Gastrocnemius medialis (tissue), 4 donors: ENCODE measurements around the gene CDC14A. TPM values are rescaled to one million over a fixed set of nuclear protein-coding genes. Genes with fewer than 3 reads are reported as not detected.

ENCODE experiments used
- ATAC-seq, 2 donors: fragments of 150-250 bp; one replicate each; pipeline ENCODE4 v1.9.1; 2016
- DNase-seq, 2 donors: peaks; one replicate each; pipeline ENCODE4 v3.0.0-alpha.2; 2019
- H3K27ac ChIP-seq, 4 donors: fragments of 200-600 bp; sonication (generic); 1 replicate in 1 of 4; 2 replicates in 3 of 4; pipeline ENCODE4 v1.5.1; 2016 to 2018; ENCODE audit warnings: mild to moderate bottlenecking in 2 of 4, moderate library complexity in 1 of 4
- H3K27me3 ChIP-seq, 3 donors: fragments of 200-600 bp; sonication (generic) in 2 of 3; 1 replicate in 1 of 3; 2 replicates in 2 of 3; pipeline versions ENCODE4 v1.5.1 to v1.6.0; 2016 to 2019; ENCODE audit warnings: mild to moderate bottlenecking in 1 of 3, moderate library complexity in 1 of 3
- H3K36me3 ChIP-seq, 2 donors: fragments of 200-600 bp; sonication (generic) in 1 of 2; one replicate each; pipeline ENCODE4 v1.5.1; 2017 to 2018
- H3K4me1 ChIP-seq, 2 donors: fragments of 200-600 bp; sonication (generic) in 1 of 2; one replicate each; pipeline ENCODE4 v1.5.1; 2016 to 2017; ENCODE audit warnings: mild to moderate bottlenecking in 2 of 2
- H3K4me3 ChIP-seq, 4 donors: fragments of 200-600 bp; sonication (generic) in 3 of 4; 1 replicate in 1 of 4; 2 replicates in 3 of 4; pipeline ENCODE4 v1.5.1; 2016 to 2019; ENCODE audit warnings: mild to moderate bottlenecking in 2 of 4
- H3K9me3 ChIP-seq, 3 donors: fragments of 200-600 bp; sonication (generic) in 2 of 3; 1 replicate in 1 of 3; 2 replicates in 2 of 3; pipeline ENCODE4 v1.5.1; 2016 to 2019
- POLR2A ChIP-seq, 2 donors: fragments of 450-650 bp; IDR thresholded peaks; one replicate each; pipeline ENCODE4 v1.6.1; 2017; ENCODE audit warnings: antibody characterized with exemption in 2 of 2, mild to moderate bottlenecking in 2 of 2, moderate library complexity in 2 of 2
- in situ Hi-C, 4 donors: fragments of 200-750 bp; cut with MboI; loops; one replicate each; pipeline versions ENCODE4 v1.15.0 to v1.8.0; 2017; ENCODE audit warnings: low sequenced_read_pairs in 4 of 4
- intact Hi-C: fragments of 100-400 bp; cut with DNase I; formaldehyde crosslinking; loops from one replicate; pipeline ENCODE4 v1.15.1; 2023; ENCODE audit warnings: low total_unique reads
- total RNA-seq, 4 donors: library from RNA; depleted of rRNA; stranded (reverse); fragments of >200 nt; gene quantifications; one replicate each; pipeline versions ENCODE4 v1.1.0 to v1.2.3, GENCODE V29; 2016
- TF ChIP-seq, protein P1 (sequence below), 5 experiments: fragments of 450-650 bp in 3 of 5; fragments of 200-600 bp in 2 of 5; sonication (generic) in 2 of 5; IDR thresholded peaks in 4 of 5; conservative IDR thresholded peaks in 1 of 5; 1 replicate in 4 of 5; 2 replicates in 1 of 5; pipeline ENCODE4 v1.5.1; 2016 to 2019; ENCODE audit warnings: antibody characterized with exemption in 5 of 5, mild to moderate bottlenecking in 3 of 5, moderate library complexity in 3 of 5

The CDC14A gene
- total RNA-seq, 4 donors from 2014 or later = 2.1 to 10.0 (median 6.0) TPM

DNA sequence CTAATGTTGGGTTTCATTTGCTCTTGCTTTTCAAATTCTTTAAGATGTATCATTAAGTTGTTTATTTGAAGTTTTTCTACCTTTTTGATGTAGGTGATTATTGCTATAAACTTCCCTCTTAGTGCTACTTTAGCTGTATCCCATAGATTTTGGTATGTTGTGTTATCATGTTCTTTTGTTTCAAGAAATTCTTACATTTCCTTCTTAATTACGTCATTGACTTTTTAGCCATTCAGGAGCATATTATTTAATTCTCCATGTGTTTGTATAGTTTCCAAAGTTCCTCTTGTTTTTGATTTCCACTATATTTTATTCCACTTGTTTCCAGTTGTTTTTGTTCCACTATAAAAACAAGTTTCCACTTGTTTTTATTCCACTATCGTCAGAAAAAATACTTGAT, 200.6 kb downstream of the CDC14A start:
- Histone ChIP-seq H3K9me3 (peaks cover 0 to 3% (median 0%) of the 10 kb centered on the region in 3 donors), H3K4me1 (no peaks in the 10 kb centered on the region)

DNA sequence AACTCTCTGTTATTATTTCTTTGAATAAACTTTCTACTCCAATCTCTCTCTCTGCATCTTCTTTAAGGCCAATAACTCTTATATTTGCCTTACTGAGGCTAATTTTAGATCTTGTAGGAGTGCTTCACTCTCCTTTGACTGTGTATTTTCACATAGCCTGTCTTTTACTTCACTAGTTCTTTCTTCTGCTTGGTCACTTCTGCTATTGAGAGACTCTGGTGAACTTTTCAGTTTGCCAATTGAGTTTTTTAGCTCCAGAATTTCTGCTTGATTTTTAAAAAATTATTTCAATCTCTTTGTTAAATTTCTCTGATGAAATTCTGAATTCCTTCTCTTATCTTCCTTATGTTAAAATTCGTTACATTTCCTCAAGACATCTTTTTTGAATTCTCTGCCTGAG, 203.9 kb downstream of the CDC14A start:
- DNase-seq (no peak), ATAC-seq (no peak)
- H3K4me1 ChIP-seq = no peaks in the 10 kb centered on the region
- intact Hi-C loops = no loop called here
- H3K27me3 ChIP-seq = no peaks in the 10 kb centered on the region
- TF ChIP-seq POLR2A (IDR thresholded peaks at IDR 0.05) = no peak
- TF ChIP-seq, protein P1, sequence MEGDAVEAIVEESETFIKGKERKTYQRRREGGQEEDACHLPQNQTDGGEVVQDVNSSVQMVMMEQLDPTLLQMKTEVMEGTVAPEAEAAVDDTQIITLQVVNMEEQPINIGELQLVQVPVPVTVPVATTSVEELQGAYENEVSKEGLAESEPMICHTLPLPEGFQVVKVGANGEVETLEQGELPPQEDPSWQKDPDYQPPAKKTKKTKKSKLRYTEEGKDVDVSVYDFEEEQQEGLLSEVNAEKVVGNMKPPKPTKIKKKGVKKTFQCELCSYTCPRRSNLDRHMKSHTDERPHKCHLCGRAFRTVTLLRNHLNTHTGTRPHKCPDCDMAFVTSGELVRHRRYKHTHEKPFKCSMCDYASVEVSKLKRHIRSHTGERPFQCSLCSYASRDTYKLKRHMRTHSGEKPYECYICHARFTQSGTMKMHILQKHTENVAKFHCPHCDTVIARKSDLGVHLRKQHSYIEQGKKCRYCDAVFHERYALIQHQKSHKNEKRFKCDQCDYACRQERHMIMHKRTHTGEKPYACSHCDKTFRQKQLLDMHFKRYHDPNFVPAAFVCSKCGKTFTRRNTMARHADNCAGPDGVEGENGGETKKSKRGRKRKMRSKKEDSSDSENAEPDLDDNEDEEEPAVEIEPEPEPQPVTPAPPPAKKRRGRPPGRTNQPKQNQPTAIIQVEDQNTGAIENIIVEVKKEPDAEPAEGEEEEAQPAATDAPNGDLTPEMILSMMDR (IDR thresholded peaks at IDR 0.05 in 4 of 5, conservative IDR thresholded peaks at IDR 0.05 in 1 of 5) = no peak
- in situ Hi-C loops = no loop called here
- H3K36me3 ChIP-seq = no peaks in the 10 kb centered on the region
- H3K4me3 ChIP-seq = no peak overlapping the region
- no peak overlapping the region for H3K27ac ChIP-seq
- peaks cover 0 to 3% (median 0%) of the 10 kb centered on the region in 3 donors for H3K9me3 ChIP-seq

More for the DNA sequence above, 200.6 kb downstream of the CDC14A start:
- intact Hi-C loops (no loop called here), in situ Hi-C loops (no loop called here)
- Histone ChIP-seq H3K36me3 (no peaks in the 10 kb centered on the region), H3K4me3 (no peak overlapping the region), H3K27me3 (no peaks in the 10 kb centered on the region), H3K27ac (no peak overlapping the region)
- no peak for TF ChIP-seq POLR2A (IDR thresholded peaks at IDR 0.05)
- TF ChIP-seq, protein P1 (IDR thresholded peaks at IDR 0.05 in 4 of 5, conservative IDR thresholded peaks at IDR 0.05 in 1 of 5) = no peak
- DNase-seq (no peak), ATAC-seq (no peak)

DNA sequence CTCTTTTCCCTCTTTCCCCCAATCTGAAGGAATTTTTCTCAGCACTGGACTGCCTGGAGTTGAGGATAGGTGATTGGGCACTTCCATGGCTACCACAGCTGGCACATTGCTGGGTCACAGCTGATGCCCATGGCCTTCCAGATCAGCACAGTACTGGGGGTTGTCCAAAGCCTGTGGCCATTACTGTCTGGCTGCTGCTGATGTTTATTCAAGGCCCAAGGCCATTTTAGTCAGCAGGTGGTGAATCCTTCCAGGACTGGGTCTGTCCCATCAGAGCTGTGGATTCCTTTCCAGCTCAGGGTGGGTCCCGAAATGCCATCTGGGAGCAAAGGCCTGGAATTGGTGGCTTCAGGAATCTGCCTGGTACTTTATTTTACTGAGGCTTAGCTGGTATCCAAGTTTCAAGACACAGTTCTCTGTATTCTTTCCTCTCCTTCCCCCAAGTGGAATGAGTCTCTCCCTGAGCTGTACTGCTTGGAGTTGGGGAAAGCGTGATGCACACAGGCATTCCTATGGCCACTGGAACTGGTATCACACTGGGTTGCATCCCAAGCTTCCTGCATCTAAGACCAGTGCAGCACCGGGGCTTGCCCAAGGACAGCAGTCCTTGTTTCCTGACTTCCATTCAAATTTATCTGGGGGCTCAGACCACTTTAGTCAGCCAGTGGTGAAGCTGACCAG, 204.8 kb downstream of the CDC14A start:
- in situ Hi-C loops (no loop called here), intact Hi-C loops (no loop called here)

DNA sequence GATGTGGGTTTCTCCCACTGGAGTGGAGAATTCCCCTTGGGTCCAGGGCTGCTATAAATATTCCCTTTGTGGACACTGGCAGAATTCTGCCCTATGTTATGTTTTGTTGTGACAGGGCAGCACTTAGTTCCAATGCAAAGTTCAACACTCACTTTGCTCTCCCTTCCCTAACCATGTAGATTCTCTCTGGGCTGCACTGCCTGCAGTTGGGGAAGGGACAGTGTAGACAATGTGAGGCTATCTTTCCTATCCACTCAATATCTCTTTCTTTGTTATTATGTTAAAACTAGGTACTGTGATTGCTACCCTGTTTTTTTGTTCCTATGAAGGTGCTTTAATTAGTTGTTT, 205.3 kb downstream of the CDC14A start:
- Histone ChIP-seq H3K36me3 (no peaks in the 10 kb centered on the region), H3K27ac (no peak overlapping the region), H3K9me3 (peaks cover 0 to 3% (median 0%) of the 10 kb centered on the region in 3 donors), H3K27me3 (no peaks in the 10 kb centered on the region), H3K4me1 (no peaks in the 10 kb centered on the region), H3K4me3 (no peak overlapping the region)
- TF ChIP-seq, protein P1 (IDR thresholded peaks at IDR 0.05 in 4 of 5, conservative IDR thresholded peaks at IDR 0.05 in 1 of 5) = no peak
- no peak for TF ChIP-seq POLR2A (IDR thresholded peaks at IDR 0.05)
- DNase-seq (no peak), ATAC-seq (no peak)
- intact Hi-C loops = no loop called here
- in situ Hi-C loops = no loop called here

More for the DNA sequence above, 204.8 kb downstream of the CDC14A start:
- TF ChIP-seq, protein P1 (IDR thresholded peaks at IDR 0.05 in 4 of 5, conservative IDR thresholded peaks at IDR 0.05 in 1 of 5) = no peak
- TF ChIP-seq POLR2A (IDR thresholded peaks at IDR 0.05) = no peak
- no peak overlapping the region for H3K4me3 ChIP-seq
- ATAC-seq (no peak), DNase-seq (no peak)
- no peaks in the 10 kb centered on the region for H3K4me1 ChIP-seq
- no peaks in the 10 kb centered on the region for H3K36me3 ChIP-seq
- peaks cover 0 to 3% (median 0%) of the 10 kb centered on the region in 3 donors for H3K9me3 ChIP-seq
- no peak overlapping the region for H3K27ac ChIP-seq
- H3K27me3 ChIP-seq = no peaks in the 10 kb centered on the region

DNA sequence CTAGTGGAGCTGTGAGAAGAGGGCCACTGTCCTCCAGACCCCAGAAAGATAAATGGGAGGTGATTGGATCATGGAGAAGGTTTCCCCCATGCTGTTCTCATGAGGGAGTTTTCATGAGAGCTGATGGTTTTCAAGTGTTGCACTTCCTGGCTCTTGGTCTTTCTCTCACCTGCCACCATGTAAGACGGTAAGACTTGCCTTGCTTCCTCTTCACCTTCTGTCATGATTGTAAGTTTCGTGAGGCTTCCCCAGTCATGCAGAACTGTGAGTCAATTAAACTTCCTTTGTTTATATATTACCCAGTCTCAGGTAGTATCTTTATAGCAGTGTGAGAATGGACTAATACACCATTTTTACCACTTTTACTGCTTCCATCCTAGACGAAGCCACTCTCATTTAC, 213.2 kb downstream of the CDC14A start:
- no peaks in the 10 kb centered on the region for H3K27me3 ChIP-seq
- TF ChIP-seq, protein P1 (IDR thresholded peaks at IDR 0.05 in 4 of 5, conservative IDR thresholded peaks at IDR 0.05 in 1 of 5) = no peak
- no peak for TF ChIP-seq POLR2A (IDR thresholded peaks at IDR 0.05)
- DNase-seq = no peak
- in situ Hi-C loops = no loop called here
- H3K36me3 ChIP-seq = no peaks in the 10 kb centered on the region
- no peak for ATAC-seq
- no peaks in the 10 kb centered on the region for H3K4me1 ChIP-seq
- H3K4me3 ChIP-seq = no peak overlapping the region
- H3K9me3 ChIP-seq = no peaks in the 10 kb centered on the region
- H3K27ac ChIP-seq = no peak overlapping the region
- intact Hi-C loops = no loop called here
